NCI-H82 (cell line): ENCODE results near the gene TRAPPC2.

Source experiments
- DNase-seq: peaks from one replicate; lab custom pipeline; 2025; lab: John Stamatoyannopoulos, UW

TRAPPC2 gene

DNA sequence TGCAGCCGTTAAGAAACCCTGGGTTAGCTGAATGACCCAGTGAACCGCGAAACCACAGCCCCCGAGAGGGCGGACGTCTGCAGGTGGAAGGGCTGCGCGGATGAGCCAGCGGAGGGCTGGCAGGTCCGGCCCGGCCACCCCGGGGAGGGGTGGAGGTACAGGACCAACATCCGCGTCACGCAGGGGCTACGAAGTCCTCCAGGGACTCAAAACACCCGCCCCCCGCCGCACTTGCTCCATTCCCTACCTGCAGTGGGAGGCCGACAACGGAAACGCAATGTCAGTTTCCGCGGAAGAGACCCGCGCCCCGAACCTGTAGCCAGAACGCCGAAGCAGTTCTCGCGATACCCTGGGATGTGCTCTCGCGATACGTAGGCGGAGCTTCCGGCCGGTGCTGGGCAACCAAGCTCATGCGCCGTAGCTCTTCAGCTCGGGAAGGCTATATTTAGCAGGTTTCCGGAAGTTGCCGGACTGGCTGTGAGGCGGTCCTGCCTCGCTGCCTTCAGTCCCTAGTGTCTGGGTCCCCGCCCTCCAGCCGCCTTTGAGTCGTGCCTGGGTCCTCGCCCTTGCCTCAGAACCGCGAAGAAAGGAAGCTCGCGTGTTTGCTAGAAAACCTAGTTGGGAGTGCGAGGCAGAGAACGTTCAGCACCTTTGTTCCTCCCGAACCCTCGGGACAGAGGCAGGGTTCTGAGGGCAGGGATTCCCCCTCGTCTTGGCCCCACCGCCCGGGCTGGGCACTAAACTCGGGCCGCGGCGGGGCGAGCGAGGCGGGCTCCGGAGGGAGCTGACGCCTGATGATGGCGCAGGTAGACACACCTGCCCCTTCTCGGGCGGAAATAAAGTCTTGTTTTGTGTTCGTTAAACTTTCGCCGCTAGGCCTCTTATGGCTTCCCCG is at the start of gene TRAPPC2, which contains the start of gene OFD1:
Gene TRAPPC2, minus strand, starts transcription at position 343 of the 895 bp plus-strand sequence. CDS start 14,657 bp downstream, outside the sequence.
Gene OFD1, plus strand, starts transcription at position 471 of the 895 bp plus-strand sequence. Its CDS starts 324 bp downstream, at position 795.
- peak; percentile 98 for DNase-seq

DNA sequence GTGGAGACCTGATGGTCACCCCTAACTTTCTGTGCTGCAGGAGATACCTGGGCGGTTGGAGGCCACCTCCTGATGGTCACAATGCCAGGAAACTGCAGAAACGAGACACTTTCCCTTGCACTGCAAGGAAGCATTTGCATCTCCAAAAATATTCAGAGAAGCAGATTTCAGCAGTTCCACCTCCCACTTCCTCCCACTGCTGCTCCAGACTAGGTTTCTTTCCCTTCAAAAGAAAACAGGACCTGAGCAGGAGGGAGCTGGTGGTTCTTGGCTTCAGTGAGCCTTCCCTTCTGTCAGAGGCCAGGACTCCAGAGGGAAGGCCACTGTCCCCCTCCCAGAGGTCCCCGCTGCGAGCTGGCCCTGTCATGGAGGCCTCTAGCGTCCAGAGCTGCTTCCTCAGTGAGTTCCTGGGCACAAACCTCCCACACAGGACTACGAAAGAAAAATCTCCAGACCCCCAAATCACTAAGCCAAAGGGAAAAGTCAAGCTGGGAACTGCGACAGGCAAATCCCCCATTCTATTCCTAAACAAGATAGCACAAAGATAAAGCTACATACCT is 46.5 kb upstream of the TRAPPC2 start:
- DNase-seq, result no peak

DNA sequence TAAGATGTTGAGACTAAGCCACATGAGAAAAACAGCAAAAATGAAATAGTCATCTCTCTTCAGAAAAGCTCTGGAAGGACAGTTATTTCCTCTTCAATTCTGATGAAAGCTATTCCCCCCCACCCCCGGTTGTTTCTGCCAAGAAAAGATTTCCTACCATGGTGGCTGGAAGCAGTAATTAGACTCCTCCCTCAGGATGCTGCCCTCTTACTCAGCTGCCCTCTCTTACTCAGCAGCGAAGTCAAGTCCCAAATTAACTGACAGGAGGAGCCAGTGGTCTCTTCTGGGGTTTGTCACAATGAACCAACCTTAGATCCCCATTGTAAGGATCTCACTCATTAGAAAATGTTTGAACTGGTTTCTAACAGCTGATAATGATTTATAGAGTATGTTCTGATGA is 44.5 kb upstream of the TRAPPC2 start:
- DNase-seq, result peak; percentile 4

DNA sequence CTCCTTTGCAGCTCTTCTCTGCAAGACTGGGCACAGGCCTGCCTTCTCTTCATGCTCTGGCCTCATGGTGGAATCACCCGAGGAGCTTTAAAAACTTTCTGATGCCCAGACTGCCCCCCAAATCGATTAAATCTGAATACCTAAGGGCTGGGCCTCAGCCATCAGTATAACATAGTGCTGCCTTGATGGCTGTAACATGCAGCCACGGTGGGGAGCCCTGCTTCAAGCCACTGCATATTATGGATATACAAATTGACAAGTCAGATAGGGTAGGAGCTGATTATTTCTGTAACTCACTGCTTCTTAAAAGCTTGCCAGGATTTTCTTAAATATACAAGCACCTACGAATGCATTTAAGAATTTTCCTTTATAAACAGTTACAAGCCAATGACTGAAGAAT is 42.0 kb upstream of the TRAPPC2 start:
- no peak for DNase-seq

DNA sequence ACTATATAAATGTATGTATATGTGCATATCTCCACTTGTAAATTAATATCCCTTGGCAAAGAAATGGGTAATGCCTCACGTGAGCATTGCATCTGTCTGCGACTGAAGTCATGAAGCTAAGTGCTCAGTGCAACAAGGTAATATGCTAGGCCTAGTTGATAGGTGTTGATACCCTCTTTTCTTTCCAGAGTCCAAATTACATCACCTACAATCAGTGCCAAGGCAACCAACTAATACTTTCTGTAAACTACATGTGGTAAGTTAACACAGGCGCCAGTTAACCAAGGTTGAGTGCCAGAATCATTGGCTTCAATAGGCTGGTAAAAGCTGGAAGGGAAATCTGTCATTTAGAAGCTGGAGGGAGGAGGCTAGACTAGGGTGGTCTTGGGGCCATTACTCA is 41.4 kb upstream of the TRAPPC2 start:
- no peak for DNase-seq

DNA sequence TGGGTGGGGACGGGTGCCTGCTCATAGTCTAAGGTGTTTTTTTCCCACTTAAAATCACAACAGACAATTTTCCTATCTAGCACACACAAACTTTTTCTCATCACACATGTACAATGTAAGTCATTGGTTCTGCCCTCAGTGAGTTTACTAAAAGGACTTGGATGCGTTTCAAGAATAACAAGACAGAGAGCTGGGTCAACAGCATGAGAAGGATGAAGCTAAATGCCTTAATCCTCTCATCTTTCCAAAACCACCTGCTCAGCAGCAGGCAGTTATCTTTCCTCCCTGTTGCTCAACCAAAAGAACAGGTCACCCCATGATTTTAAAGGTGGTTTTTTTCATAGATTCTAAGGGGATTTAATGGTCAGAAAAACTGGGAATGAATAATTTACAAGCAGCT is 40.3 kb upstream of the TRAPPC2 start:
- peak; percentile 77 for DNase-seq

DNA sequence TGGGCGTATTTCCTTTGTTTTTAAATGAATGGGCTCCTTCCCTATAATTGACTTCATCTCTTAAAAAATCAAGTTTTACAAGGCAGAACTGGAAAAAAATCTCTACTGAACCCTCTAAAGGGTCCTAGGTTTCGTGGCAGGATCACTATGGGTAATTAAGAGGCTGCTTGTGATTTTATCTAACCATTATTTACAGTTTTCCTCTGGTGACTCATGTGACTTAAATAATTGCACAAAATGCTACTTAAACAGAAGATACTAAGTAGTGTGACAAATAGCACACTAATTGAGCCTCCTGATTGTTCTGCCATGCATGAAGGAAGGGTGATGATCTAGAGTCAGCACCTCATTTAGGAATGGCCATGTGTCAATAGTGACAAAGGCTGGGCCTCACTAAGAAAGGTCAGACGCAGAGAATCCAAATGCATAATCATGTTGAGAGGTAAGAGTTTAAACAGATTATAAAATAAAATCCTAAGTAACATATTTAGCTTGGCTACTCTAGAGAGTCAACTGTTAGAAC is 35.7 kb upstream of the TRAPPC2 start:
- DNase-seq, result peak; percentile 31

DNA sequence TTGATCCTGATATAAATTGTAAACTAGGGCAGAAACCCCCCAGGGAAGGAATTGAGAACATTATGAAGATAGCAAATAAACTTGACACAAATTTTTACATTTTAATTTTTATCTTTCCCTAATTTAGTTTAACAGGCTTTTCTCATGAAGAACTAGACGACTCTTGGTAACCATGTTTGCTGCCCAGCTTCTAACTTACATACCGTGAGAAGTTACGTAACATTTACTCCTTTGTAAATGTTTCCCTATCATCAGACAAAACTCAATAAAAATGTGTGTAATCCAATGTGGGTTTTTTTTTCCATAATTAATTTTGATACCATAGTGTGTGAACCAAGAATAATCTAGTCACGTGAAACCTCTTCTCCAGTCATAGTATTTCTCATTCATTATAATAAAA is 34.5 kb upstream of the TRAPPC2 start:
- no peak for DNase-seq

DNA sequence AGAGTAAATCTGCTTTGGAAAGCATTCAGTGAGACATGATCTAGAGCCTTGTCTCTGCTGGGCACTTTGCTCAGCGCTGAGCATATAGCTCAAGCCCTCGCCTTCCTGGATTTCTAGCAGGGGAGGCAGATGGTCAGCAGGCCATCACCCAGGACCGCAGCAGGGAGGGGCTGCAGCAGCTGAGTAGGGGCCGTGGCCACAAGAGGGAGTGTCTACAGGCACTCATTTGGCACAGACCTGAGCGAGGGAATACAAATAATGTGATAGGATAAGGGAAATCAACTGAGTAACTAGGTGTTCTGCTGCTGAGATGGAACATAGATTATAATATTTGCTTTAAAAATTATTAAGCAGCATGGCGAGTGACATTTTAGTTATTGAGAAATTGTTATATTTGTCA is 30.3 kb upstream of the TRAPPC2 start:
- peak; percentile 81 for DNase-seq

DNA sequence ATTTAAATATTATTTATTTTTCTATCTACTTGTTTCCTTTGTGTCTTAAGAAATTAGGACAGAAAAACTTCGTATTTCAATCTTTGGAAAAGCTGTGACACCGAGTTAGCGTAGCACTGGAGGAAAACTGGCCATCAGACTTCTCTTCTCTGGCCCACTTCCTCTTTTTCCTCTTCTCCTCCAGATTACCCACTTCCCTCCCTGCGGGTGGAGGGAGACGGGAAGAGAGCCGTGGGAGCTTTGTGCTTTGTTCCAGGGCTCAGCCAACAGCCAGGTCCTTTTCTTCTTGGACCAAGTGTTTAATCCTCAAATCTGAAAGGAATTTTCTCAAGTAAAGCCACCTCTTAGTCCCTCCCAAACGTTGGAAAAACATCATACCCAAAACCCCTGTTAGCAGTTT is 29.9 kb upstream of the TRAPPC2 start:
- peak; percentile 17 for DNase-seq

DNA sequence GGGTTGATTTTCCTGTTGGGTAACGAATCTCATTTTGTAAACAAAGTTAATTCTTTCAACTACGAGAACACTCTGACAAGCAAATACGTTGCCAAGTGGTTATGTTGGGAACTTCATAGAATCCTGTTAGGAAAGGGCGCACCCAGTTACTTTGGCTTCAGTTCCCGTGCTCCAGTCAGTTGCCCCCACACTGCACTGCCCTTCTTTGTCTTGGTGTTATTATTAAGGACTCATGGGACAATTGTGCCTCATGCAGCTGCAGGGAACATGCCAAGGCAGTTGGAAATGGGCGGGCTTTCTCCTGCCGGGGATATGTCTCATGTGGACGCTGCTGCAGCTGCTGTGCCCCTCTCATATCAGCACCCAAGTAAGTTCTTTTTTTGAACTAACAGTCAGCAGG is 29.1 kb upstream of the TRAPPC2 start:
- DNase-seq, result no peak

DNA sequence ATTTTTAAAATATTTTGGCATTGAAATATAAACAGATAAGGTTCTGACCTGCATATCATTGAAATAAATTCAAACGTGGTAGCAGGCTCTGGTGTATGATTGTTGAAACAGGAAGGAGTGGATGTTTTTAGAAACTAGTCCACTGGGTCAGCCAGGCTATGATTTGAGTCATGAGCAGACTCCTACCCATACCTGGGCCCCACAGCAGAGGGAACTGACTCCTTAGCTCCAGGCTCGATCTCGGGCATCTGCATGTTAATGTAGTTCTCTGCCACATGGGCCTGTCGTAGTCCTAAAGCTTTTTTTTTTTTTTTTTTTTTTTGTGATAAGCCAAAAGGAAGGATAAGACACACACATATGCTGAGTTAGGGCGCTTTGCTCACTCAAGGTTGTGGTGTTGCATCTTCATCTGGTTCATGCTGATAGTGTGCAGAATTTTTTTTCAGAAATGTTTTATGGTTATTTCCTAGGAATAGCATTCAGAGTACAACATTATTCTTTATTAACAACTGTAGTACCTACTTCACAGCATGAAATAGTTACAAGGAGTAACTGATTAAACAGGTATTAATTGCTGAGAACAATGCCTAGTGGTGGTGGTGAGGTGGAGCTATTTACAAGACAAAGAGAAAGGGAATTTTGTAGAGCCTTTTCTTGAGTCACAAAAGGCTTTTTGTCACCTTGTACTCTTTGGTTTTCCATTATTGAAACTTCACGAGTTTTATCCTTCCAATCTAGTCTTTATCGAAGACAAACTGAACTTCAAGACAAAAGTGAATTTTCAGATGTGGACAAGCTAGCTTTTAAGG is 27.4 kb upstream of the TRAPPC2 start:
- DNase-seq, result no peak

DNA sequence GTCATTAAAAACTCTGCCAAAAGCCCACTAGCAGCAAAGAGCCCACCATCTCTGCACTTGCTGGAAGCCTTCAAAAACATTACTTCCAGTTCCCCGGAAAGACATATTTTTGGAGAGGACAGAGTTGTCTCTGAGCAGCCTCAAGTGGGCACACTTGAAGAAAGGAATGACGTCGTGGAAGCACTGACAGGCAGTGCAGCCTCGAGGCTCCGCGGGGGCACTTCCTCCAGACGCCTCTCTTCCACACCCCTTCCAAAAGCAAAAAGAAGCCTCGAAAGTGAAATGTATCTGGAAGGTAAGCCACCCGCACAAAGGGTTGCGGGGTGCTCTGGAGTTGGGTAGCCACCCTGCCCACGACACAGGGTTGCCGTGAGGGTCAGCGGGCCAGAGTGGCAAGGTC is 26.0 kb upstream of the TRAPPC2 start:
- DNase-seq, result no peak

DNA sequence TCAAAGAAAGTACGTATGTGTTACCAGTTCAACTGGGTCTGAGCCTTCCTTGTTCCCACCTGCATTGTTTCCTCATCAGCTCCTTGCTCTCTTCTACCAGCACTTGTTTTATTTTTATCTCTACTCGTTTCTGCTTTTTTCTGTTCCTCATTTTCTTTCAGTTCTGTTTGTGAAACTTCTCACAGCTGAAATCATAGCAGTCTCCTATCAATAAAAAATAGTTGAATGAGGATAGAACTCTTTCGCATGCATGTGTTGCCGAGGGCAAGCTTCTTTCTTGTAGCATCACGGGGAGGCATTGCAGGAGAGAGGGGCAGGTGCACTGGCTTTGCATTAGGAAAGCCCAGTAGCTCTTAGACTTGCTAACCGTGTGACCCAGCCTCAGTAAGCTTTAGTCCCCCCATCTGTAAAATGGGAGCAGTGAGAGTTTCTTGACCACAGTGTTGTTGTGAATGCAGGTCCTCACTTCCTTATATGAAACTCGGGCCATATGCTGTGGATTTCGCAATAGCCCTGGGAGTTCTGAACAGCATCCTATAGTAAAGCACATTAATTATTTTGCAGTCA is 24.8 kb upstream of the TRAPPC2 start:
- DNase-seq, result no peak

DNA sequence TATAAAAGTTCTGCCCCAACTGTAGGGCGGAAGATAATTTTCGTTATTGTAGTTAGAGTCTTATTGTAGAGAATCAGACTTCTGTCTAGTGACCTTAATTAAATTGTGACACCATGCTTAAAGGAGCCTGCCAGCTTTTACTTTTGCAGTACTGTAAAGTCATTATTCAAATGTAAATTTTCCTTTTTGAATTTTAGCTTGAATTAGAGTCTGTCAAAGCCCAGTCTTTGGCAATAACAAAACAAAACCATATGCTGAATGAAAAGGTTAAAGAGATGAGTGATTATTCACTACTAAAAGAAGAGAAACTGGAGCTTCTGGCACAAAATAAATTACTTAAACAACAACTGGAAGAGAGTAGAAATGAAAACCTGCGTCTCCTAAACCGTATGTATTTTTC is 22.0 kb upstream of the TRAPPC2 start:
- no peak for DNase-seq

DNA sequence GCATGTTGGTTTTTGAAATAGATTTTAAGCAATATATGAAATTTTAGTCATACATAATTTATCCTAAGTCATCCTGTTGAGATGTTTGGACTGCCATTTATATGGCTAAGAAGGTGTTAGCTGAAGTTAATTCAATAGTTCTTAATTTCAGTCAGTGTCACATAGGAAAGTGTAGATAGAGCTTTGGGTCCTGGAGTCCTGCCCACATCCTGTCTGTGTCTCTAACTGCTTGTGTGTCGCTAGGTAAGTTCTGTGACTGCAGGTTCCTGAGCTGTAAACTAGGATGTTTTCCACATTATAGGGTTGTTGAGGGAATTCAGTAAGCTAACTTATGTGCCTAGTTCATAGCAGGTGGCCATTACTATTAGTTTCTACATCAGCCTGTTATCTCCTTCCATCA is 20.8 kb upstream of the TRAPPC2 start:
- no peak for DNase-seq

DNA sequence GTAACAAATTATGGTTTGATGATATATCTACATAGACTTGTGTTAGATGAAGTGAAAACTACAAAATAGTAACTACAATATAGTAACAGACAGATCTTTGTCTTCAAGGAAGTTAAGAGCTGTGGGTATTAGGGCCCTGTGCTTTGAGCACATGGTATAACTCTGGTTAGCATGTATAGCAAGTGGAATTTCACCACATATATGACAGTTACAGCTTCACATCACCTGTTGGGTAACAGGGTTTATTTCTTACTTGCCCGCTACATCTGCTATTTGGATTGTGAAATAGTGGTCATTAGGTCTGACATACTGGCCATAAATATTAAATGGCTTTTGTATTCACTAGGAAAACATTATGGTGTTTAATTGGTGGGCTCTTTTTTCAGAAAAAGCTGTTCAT is 20.3 kb upstream of the TRAPPC2 start:
- DNase-seq, result no peak

DNA sequence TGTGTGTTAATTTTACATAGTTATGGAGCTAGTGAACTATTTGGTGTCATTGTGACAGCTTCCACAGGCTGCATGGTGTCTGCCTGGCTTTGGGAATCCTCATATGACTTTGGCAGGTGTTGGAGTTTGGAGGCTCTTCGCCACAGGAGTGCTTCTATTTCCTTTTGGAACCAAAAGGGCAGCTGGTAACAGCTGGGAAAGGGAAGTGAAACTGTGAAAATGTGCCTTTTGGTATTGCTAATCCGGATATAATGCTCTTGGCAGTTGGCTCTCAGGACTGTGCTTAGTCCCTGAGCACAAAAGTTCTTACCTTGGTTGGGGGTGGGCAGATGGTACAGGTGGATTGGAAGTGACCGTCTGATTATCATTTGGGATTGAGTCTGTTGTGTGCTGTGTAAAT is 18.2 kb upstream of the TRAPPC2 start:
- peak; percentile 32 for DNase-seq

DNA sequence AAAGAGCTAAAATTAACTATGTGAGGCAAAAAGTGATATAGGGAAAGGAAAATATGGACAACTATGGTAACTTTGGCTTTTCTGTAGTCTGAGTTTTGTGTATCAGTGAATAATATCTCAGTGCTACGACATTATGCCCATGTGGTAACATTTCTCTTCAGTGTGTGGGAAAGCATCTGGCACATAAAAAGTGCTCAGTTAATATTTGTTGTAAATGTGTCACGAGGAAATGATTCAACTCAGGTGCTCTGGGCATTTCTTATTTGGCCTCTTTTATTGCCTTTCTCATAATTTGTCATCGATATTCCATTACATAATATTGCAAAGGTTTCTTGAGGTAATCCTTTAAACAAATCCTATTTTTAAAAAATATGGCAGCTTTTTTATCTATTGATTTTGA is 17.7 kb upstream of the TRAPPC2 start:
- no peak for DNase-seq

DNA sequence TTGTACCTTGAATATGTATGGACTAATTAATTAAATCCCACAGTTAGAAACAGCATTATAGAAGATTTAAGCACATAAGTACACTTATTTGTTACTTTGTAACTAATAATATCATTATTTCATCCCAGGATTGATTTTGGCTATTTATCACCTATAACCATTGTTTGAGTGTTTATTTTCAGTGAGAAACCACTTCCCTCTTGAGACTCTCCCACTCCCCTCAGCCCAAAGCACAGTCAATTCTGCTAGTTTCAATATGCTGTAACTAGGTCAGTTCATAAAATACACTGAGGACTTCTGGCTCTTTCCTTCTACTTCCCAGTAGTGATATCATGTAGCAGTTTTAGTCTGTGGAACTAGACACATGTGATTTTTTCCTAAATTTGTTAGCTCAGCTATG is 16.4 kb upstream of the TRAPPC2 start:
- DNase-seq, result no peak

DNA sequence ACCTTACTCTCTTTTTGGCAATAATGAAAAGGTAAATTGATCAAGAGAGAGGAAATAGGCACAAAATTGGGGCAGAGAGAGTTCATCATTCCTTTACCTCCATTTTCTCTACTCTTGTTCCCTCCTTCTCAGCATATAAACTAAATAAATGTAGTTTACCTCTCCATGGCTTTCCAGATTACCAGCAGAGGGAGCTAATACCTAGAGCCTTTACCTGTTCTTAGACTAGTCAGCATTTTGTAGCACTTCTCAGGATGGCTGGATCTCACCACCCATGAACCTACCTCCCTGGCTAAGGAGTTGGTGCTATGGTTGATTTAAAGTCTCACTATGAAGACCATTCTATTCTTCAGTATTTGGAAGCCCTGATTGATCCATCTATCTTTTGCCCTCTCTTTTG is 15.8 kb upstream of the TRAPPC2 start:
- DNase-seq, result peak; percentile 68

DNA sequence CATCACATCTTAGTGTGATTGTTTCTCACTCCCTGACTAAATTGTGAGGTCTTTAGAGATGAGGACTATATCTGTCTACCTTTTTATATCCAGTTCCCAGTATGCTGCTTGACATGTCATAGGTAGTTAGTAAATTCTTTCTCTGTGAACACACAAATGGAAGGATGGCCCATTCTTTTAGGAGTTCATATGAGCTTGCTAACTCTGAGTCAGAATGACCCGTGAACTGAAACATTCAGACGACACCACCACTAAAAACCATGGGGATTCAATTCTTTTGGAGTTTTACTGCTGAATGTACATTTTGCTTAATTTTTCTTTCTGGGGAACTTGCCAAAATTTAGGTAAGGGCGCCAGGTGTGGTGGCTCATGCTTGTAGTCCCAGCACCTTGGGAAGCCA is 14.1 kb upstream of the TRAPPC2 start:
- no peak for DNase-seq
